IMR-90 (cell line): Measurements from ENCODE around the gene HOXD10. TPM values are rescaled to one million over a fixed set of nuclear protein-coding genes. Genes with fewer than 3 reads are reported as not detected.

Experiments
- ATAC-seq: fragments of 200-7000 bp; cut with Tn5 transposase; 2 replicates; pipeline ENCODE4 v1.9.1; 2020; ENCODE audit warnings: low read depth, mild to moderate bottlenecking, moderate library complexity
- BruUV-seq: library from RNA; stranded (reverse); fragments of 400-500 nt; replicated peaks from 2 replicates; lab custom pipeline; 2021; lab: Mats Ljungman, UMichigan
- CTCF ChIA-PET: fragments of 300-600 bp; formaldehyde crosslinking; extraction: SDS; loops from one replicate; lab custom pipeline; 2021; ENCODE audit warnings: antibody characterized with exemption; lab: Yijun Ruan, JAX
- POLR2A ChIA-PET: fragments of 300-600 bp; sonication (Branson Sonifier 250); formaldehyde crosslinking; loops from one replicate; lab custom pipeline; 2022; ENCODE audit warnings: antibody characterized with exemption; ENCODE audit not compliant: unreplicated experiment; lab: Charles Lee
- DNase-seq: peaks from one replicate; pipeline ENCODE4 v3.0.0; 2013
- H2AFZ ChIP-seq: replicated peaks from 2 replicates; pipeline ENCODE3; 2013; ENCODE audit warnings: low read length, mild to moderate bottlenecking; ENCODE audit not compliant: poor library complexity
- H2AK5ac ChIP-seq: 2 replicates; pipeline ENCODE4 v1.6.1; 2013; ENCODE audit warnings: low read depth, low read length, inconsistent platforms
- H2AK9ac ChIP-seq: replicated peaks from 2 replicates; pipeline ENCODE3; 2013; ENCODE audit warnings: mild to moderate bottlenecking, low read depth, low read length, moderate library complexity; ENCODE audit not compliant: poor library complexity
- H2BK120ac ChIP-seq: 2 replicates; pipeline ENCODE4 v1.6.1; 2013; ENCODE audit warnings: low read depth, low read length, inconsistent platforms
- H2BK15ac ChIP-seq: 3 replicates; pipeline ENCODE4 v1.6.1; 2013; ENCODE audit warnings: low read depth, low read length, inconsistent platforms
- H2BK20ac ChIP-seq: 2 replicates; pipeline ENCODE4 v1.6.1; 2013; ENCODE audit warnings: low read depth, mild to moderate bottlenecking, inconsistent platforms, low read length, moderate library complexity
- H2BK5ac ChIP-seq: 2 replicates; pipeline ENCODE4 v1.6.1; 2013; ENCODE audit warnings: mild to moderate bottlenecking, low read depth, low read length, inconsistent platforms; ENCODE audit not compliant: poor library complexity, severe bottlenecking
- H3K14ac ChIP-seq: replicated peaks from 2 replicates; pipeline ENCODE4 v1.6.1; 2013; ENCODE audit warnings: low read depth, low read length, inconsistent platforms
- H3K18ac ChIP-seq: 2 replicates; pipeline ENCODE4 v1.6.1; 2013; ENCODE audit warnings: low read depth, low read length, control low read depth
- H3K23ac ChIP-seq: 2 replicates; pipeline ENCODE4 v1.6.1; 2013; ENCODE audit warnings: low read depth, low read length, inconsistent platforms
- H3K27ac ChIP-seq: 2 replicates; pipeline ENCODE4 v1.5.1; 2013; ENCODE audit warnings: mild to moderate bottlenecking, control low read depth, low read length; ENCODE audit not compliant: insufficient read depth
- H3K27me3 ChIP-seq: 2 replicates; pipeline ENCODE4 v1.6.1; 2013; ENCODE audit warnings: low read length; ENCODE audit not compliant: control insufficient read depth, insufficient read depth
- H3K36me3 ChIP-seq: 2 replicates; pipeline ENCODE4 v1.6.1; 2013; ENCODE audit warnings: low read length, mixed read lengths; ENCODE audit not compliant: control insufficient read depth, insufficient read depth
- H3K4ac ChIP-seq: 2 replicates; pipeline ENCODE4 v1.6.1; 2013; ENCODE audit warnings: low read depth, low read length, inconsistent platforms
- H3K4me1 ChIP-seq: 2 replicates; pipeline ENCODE4 v1.6.1; 2013; ENCODE audit warnings: low read length, mixed read lengths; ENCODE audit not compliant: control insufficient read depth, insufficient read depth
- H3K4me2 ChIP-seq: 2 replicates; pipeline ENCODE4 v1.6.1; 2013; ENCODE audit warnings: low read depth, mild to moderate bottlenecking, control low read depth, low read length, moderate library complexity
- H3K4me3 ChIP-seq: 2 replicates; pipeline ENCODE4 v1.5.1; 2013; ENCODE audit warnings: low read depth, mild to moderate bottlenecking, control low read depth, low read length, moderate library complexity; ENCODE audit not compliant: insufficient read depth
- H3K56ac ChIP-seq: 2 replicates; pipeline ENCODE4 v1.6.1; 2013; ENCODE audit warnings: low read length, inconsistent platforms; ENCODE audit not compliant: insufficient read depth; ENCODE audit errors: extremely low read depth
- H3K79me1 ChIP-seq, 2 experiments: 2 replicates each; pipeline ENCODE4 v1.6.1; 2013; ENCODE audit warnings: low read length in 2 of 2, inconsistent platforms in 1 of 2, low read depth in 1 of 2
- H3K9ac ChIP-seq: 2 replicates; pipeline ENCODE4 v1.6.1; 2013; ENCODE audit warnings: low read depth, low read length, control low read depth
- H3K9me1 ChIP-seq: 2 replicates; pipeline ENCODE4 v1.6.1; 2013; ENCODE audit warnings: low read length, inconsistent platforms; ENCODE audit not compliant: insufficient read depth
- H3K9me3 ChIP-seq: 2 replicates; pipeline ENCODE4 v1.6.1; 2013; ENCODE audit warnings: low read length; ENCODE audit not compliant: control insufficient read depth, insufficient read depth
- H4K20me1 ChIP-seq: 2 replicates; pipeline ENCODE4 v1.6.1; 2013; ENCODE audit warnings: low read length, inconsistent platforms; ENCODE audit not compliant: insufficient read depth
- H4K5ac ChIP-seq: 2 replicates; pipeline ENCODE4 v1.6.1; 2013; ENCODE audit warnings: mild to moderate bottlenecking, low read depth, low read length, control low read depth
- H4K8ac ChIP-seq, 2 experiments: 2 replicates each; pipeline ENCODE4 v1.6.1; 2013; ENCODE audit warnings: low read depth in 2 of 2, low read length in 2 of 2, control low read depth in 1 of 2, inconsistent platforms in 1 of 2
- H4K91ac ChIP-seq: 2 replicates; pipeline ENCODE4 v1.6.1; 2013; ENCODE audit warnings: low read depth, low read length, inconsistent platforms; ENCODE audit not compliant: insufficient read depth
- BHLHE40 ChIP-seq: fragments of 150-350 bp; IDR thresholded peaks from 2 replicates; pipeline ENCODE4 v1.6.1; 2016; ENCODE audit warnings: mild to moderate bottlenecking, low read depth, low read length
- CEBPB ChIP-seq: IDR thresholded peaks from 2 replicates; pipeline ENCODE4 v1.6.1; 2012; ENCODE audit warnings: low read depth, low read length, improper control_type of control experiment
- CTCF ChIP-seq: conservative IDR thresholded peaks from 2 replicates; pipeline ENCODE4 v1.5.1; 2012; ENCODE audit warnings: mild to moderate bottlenecking, low read depth, low read length, improper control_type of control experiment
- MAFK ChIP-seq: IDR thresholded peaks from 2 replicates; pipeline ENCODE4 v1.6.1; 2012; ENCODE audit warnings: low read depth, low read length, improper control_type of control experiment
- NFE2L2 ChIP-seq: fragments of 150-350 bp; IDR thresholded peaks from 2 replicates; pipeline ENCODE4 v1.6.1; 2016; ENCODE audit warnings: low read depth, mild to moderate bottlenecking, low read length
- POLR2A ChIP-seq: IDR thresholded peaks from 2 replicates; pipeline ENCODE4 v1.6.1; 2012; ENCODE audit warnings: mild to moderate bottlenecking, low read depth, low read length
- RAD21 ChIP-seq: IDR thresholded peaks from 2 replicates; pipeline ENCODE4 v1.6.1; 2012; ENCODE audit warnings: low read length, improper control_type of control experiment
- RCOR1 ChIP-seq: IDR thresholded peaks from 2 replicates; pipeline ENCODE4 v1.6.1; 2012; ENCODE audit warnings: mild to moderate bottlenecking, low read length, improper control_type of control experiment; ENCODE audit not compliant: insufficient replicate concordance
- USF2 ChIP-seq: fragments of 150-350 bp; IDR thresholded peaks from 2 replicates; pipeline ENCODE4 v1.6.1; 2017; ENCODE audit warnings: mild to moderate bottlenecking, antibody characterized with exemption, low read length, low read depth
- WGBS, 2 experiments: methylation state at CpG; one replicate each; pipeline versions ENCODE4 v1.1.5 to v1.1.7; 2013; ENCODE audit warnings: missing lambda C conversion rate in 2 of 2; ENCODE audit not compliant: insufficient read length in 1 of 2; ENCODE audit errors: extremely low coverage in 2 of 2; 5-methylcytosine and 5-hydroxymethylcytosine counted together
- dilution Hi-C: fragments of 300-500 bp; cut with HindIII; formaldehyde crosslinking; loops from one replicate; pipeline ENCODE4 v1.14.3; 2018; ENCODE audit warnings: low sequenced_read_pairs; ENCODE audit not compliant: unreplicated experiment
- in situ Hi-C: fragments of 300-500 bp; cut with MboI; formaldehyde crosslinking; loops from 3 replicates; pipeline ENCODE4 v1.14.3; 2019; ENCODE audit warnings: low sequenced_read_pairs, inconsistent platforms, mixed read lengths
- intact Hi-C: fragments of 100-400 bp; cut with micrococcal nuclease; formaldehyde crosslinking; loops from 2 replicates; pipeline ENCODE4 v1.10.0; 2022
- polyA plus RNA-seq, 3 experiments: library from polyadenylated mRNA; depleted of rRNA; stranded (reverse); fragments of >200 nt; gene quantifications; 2 replicates each; pipeline ENCODE4 v1.2.3, GENCODE V29; 2012; ENCODE audit warnings: low replicate concordance in 1 of 3
- total RNA-seq: library from RNA; depleted of rRNA; stranded (reverse); fragments of >200 nt; gene quantifications from 2 replicates; pipeline ENCODE4 v1.2.3, GENCODE V29; 2012

HOXD10 gene
- total and polyA plus RNA-seq, 2 of the 4 experiments (the other 2 are of a cell fraction) = not detected

- Histone ChIP-seq H3K14ac (no peak overlapping the region), H2BK5ac (no peak overlapping the region), H2AK9ac (no peak overlapping the region), H4K20me1 (no peaks in the 10 kb centered on the region), H3K4ac (no peak overlapping the region), H2AK5ac (no peak overlapping the region), H3K4me2 (no peak overlapping the region), H4K91ac (no peak overlapping the region), H3K18ac (no peak overlapping the region), H2BK15ac (no peak overlapping the region), H3K27me3 (peaks cover 88% of the 10 kb centered on the region), H3K79me1 (no peaks in the 10 kb centered on the region), H3K27ac (no peak overlapping the region), H3K4me3 (no peak overlapping the region), H2BK20ac (no peak overlapping the region), H4K5ac (no peak overlapping the region), H4K8ac (no peak overlapping the region), H3K23ac (no peak overlapping the region), H3K56ac (no peak overlapping the region), H3K9ac (no peak overlapping the region), H3K9me1 (no peaks in the 10 kb centered on the region), H3K36me3 (no peaks in the 10 kb centered on the region), H2BK120ac (no peak overlapping the region), H3K9me3 (peaks cover 15% of the 10 kb centered on the region), H3K4me1 (no peaks in the 10 kb centered on the region), H2AFZ (no peak overlapping the region)
- 5% methylated on average over 4 of the region's 6 CpGs; no CpG with 5 or more reads in 1 of the 2 experiments for WGBS, 2 experiments
- CTCF ChIA-PET = interaction anchor here (1.5 to 2.5 kb wide), 2 partner anchors 9 to 399 kb away, joined by 8 to 9 read pairs; no protein-coding TSS in a partner anchor
- no peak for TF ChIP-seq RCOR1
- no peak for TF ChIP-seq MAFK
- TF ChIP-seq CEBPB = no peak
- TF ChIP-seq RAD21 = no peak
- no peak for TF ChIP-seq CTCF
- no peak for TF ChIP-seq USF2
- TF ChIP-seq BHLHE40 = no peak
- TF ChIP-seq NFE2L2 = no peak
- TF ChIP-seq POLR2A = no peak
- dilution Hi-C loops = no loop called here
- intact Hi-C loops = loop anchor here (1.0 to 2.0 kb wide), 3 partner anchors 399 to 723 kb away; no protein-coding TSS in a partner anchor
- POLR2A ChIA-PET = no interaction called here
- in situ Hi-C loops = loop anchor here (25.0 kb wide), 2 partner anchors 1052 to 1352 kb away; no protein-coding TSS in a partner anchor
- DNase-seq (no peak), ATAC-seq (no peak)
- no TSS peak for BruUV-seq
Measured at GRCh38 chr2:176088937-176089842, 27.4 kb upstream of the HOXD10 start.
